Renal cortical epithelial cell (primary cell): ENCODE data around the gene EPS8L1. TPM values are rescaled to one million over a fixed set of nuclear protein-coding genes. Genes with fewer than 3 reads are reported as not detected.
"Not testable (repeated sequence)": the region's sequence is repeated elsewhere in the genome, so short reads cannot be mapped to it uniquely, and the experiment has no call there.

Experiments
- DNase-seq: peaks from one replicate; pipeline ENCODE4 v3.0.0-alpha.2; 2011; ENCODE audit warnings: low read depth
- total RNA-seq: library from RNA; depleted of rRNA; stranded (reverse); fragments of >200 nt; gene quantifications from 2 replicates; pipeline ENCODE4 v1.2.3, GENCODE V29; 2014

EPS8L1 gene
- total RNA-seq, 1 donor from 2014 or later = 7.0 TPM

DNA sequence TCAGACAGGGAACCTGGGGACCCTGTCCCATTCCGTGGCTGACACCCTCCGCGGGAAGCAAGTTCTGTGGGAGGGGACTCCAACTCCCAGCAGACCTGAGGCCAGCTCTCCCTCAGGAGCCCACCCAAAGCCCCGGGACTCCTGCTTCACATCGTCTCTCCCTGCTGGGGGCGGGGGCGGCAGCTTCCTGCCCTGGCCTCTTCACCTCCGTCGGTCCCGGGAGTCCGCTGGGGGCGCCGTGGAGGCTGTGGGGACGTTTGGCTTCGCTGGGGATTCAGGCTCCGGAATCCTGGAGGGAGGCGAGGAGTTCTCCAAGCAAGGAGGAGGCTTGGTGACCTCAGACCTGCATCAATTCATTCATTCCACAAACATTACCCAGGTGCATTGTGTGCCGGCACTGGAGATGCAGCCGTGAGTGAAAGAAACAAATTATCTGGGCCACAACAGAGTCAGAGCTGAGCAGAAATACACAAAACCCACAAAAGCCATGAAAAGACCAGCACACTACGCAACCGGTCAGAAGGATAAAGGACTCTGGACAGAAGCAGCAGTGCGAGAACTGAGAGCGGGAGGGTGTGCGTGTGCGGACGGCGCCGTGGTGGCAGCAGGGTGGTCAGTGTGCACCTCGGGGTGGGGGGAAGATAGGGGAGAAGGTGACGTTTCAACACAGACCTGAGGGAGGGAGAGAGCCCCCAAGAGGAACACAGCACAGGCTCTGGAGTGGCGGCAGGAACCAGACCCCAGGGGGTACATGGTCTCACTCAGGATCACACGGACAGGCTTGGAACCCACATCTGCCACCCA lies 19.0 kb downstream of the EPS8L1 start:
- DNase-seq = no peak

DNA sequence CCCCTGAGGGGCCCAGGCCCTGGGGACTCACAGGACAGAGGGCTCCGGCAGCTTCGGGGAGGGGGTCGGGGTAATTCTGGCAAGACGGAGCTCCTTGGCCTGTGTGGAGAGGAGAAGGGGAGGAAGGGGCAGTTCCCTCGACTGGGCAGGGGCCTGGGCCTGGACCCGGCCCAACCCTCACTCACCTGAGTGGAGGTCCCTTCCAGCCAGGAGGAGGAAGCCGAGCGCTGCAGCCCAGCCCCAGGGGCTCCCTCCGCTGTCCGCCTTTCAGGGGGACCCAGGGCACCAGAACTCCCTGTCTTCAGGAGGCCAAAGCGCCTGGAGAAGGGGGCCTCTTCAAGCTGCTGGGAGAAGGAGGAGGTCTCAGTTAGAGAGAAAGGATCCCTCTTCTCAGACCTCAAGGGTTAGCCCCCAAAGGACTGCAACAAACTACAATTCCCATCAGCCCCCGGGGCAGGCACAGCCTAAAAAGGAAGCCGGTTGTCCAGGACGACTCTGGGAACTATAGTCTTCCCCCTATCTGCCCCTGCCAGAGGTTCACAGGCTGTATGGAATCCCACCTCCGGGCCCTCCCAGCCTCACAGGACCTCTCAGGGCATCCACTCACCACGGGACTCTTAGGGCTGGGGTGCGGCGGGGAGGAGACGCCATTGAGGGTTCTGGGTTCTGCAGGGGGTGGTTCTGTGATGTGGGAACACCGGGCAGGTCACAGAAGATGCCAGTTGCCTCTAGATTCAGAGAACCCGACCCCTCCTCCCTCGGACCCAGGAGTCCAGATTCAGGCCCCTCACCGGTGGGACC lies 19.8 kb downstream of the EPS8L1 start:
- no peak for DNase-seq

DNA sequence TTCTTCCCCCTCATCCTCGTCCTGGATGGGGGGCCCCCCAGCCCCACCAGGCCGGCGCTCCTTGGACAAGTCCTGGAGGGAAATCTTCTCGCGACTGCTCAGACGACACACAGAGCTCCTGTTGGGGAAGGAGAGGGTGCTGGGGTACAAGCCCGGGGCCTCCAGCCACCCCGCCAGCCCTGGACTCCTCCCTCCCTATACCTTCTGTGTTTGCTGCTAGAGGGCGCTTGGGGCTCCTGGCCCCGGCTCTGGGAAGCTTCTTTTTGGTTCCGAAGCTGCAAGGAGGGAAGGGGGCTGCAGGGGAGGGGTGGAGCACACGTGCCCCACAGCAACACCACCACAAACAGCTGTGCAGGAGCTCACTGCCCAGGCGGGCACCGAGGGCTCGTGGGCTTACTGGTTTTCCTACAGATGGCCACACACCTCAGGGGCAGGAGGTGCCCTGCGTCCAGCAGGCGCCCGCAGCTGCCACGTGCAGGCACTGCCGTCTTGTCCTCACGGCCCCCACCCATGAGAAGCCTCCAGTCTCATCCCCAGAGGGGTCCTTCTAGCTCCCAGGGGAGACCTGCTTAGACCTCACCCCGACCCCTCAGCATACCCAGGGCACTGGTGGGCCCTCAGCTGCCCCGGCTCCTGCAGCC lies 20.5 kb downstream of the EPS8L1 start:
- DNase-seq = no peak

DNA sequence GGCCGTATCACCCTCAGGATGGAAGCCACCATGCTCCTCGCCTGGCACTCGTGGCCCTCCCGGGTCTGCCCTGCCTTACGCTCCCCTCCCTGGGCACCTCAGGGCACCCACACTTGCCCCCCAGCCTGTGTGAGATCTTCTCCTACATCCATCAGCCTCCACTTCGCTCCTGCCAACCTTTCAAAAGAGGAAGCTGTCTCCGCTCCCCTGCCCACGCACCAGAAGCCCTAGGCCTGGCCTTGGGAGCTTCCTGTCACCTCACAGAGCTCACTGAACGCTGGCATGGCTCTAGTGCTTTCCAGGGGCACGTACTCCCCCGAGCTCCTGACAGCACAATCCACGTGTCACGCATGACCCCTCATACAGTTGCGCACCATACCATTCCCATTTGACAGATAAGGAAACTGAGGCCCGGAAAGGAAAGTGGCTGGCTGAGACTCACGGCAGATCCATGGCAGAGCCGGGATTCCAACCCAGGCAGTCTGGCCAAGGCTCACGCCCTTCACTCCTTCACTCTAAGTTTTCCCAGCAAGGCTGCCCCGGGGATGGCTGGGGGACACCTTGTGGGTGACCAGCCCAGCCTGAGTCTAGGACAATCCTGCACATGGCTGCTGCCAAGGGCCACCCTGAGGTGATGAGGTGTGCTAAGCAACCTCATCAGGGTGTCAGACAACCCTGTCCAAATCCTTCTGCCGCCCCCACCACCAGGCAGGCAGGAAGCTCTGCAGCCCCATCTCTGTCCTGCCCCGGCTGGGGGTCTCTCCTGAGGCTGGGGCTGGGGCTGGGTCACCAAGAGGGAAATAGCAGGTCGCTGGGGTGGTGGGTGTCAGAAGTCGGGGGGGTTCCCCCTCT lies 22.4 kb downstream of the EPS8L1 start:
- DNase-seq = no peak

DNA sequence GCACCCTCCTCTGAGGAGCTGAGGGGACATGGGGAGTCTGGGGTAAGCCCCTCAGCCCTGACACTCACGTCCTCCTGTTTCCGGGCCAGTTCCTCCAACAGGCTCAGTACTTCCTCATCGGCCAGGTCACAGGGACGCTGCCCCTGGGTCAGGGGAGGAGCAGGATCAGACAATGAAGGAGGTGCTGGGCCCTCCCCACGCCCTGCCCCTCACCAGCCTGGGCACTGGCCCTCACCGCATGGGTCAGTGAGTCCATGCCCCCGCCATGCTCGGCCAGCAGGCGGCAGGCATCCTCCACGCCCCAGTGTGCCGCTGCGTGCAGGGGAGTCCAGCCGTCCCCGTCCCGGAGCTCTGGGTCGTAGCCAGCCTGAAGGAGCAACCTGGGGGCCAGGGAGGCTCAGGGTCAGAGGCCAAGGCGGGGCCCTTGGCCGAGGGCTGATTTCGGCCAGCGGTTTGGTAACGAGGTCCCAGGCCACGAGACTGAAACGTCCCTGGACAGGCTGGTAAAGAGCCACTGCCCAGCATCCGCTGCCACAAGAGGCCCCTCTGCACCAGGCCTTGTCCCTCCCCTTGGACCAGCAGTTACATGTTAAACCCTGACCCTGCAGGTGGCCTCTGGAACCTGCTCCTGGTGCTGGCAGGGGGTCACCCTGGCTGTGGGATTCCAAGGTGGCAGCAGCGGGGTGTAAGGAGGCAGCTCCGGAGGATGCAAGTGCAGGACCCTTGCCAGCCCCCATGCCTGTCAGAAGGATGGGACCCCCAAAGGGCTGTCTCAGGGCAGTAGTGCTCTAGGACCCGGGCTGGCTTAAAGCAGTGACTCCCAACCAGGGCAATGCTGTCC lies 23.3 kb downstream of the EPS8L1 start:
- DNase-seq = no peak

DNA sequence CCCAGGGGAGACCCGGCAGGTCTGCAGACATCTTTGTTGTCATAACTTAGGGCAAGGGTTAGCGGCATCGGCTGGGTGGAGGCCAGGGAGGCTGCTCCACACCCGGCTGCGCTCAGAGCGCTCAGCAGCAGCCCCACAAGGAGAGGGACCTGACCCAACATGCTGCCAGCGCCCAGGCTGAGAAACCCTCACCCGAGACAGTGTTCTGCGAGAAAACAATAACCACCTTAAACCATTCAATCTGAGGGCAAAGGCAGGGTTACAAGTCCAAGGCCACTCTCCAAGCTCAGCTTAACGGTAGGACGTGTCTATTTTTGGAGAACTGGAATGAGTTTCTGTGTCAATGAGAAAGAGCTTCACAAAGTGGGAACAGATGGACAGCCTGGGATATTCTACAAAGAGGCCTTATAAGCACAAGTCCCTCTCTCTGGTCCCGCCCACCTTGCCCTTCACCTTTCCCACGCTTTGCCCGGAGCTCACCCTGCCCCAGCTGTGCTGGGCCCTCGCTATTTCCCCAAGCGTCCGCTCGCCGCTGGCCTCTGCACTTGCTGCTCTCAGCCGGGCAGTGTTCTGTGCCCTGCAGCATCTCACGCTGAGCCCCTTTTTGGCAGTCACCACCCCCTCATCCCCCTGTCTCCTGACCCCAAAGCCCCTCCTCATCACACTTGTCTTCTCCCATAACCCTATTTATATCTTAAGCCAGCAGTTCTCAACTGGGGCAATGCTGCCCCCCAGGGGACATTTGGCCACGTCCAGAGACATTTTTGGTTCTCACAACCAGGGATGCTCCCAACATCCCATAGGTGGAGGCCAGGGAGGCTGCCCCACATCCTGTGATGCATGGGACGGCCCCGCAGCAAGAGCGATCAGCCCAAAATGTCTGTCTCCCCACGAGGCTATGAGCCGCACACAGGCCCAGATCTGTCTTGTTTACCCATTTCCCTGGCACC lies 24.2 kb downstream of the EPS8L1 start:
- DNase-seq = no peak

DNA sequence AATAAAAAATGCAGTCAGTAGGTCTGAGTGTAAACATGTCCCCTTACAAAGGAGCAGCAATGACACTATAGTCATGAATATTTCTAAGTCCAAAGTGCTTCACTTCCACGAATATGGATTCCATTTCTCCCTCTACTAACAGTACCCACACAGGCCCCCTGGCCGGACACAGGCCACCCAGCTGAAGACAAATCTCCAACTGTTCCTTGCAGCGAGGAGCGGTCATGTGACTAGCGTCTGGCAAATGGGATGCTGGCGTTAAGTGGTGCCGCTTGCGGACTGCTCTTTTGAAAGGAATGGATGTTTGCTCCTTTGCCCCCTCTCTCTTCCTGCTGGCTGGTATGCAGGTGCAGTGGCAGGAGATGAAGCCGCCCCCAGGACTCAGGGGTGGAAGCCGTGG lies 25.6 kb downstream of the EPS8L1 start:
- DNase-seq = no peak

DNA sequence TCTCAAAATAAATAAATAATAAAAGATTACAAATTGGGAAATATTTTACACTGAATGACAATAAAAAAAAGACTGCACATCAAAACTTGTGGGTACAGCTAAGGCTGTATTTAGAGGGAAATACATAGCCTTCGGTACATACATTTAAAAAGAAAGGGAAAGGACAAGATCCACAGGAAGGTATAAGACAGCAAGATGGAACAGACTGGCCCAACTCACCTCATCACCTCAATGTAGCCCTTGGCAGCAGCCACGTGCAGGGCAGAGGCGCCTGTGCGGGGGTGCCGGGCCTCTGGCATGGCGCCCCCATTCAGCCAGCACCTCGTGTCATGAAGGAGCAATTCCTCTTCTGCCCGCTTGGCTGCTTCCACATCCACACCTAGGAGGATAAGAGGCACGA lies 27.5 kb downstream of the EPS8L1 start:
- no peak for DNase-seq

DNA sequence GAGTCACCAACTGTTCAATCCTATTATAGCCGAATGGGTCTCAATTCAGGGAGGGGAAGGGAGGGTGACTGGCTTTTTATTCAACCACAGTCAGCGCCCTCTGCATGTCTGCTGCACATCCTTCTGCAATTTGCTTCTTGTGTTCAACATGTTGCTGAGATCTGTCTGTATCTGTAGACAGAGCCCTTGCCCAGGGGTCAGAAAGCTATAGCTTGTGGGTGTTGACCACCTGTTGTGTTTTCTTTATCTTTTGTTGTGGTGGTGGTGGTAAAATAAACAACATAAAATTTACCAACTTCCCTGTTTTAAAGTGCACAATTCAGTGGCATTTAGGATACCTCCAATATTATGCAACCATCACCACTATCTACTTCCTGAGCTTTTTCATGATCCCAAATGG lies 29.6 kb downstream of the EPS8L1 start:
- no peak for DNase-seq

DNA sequence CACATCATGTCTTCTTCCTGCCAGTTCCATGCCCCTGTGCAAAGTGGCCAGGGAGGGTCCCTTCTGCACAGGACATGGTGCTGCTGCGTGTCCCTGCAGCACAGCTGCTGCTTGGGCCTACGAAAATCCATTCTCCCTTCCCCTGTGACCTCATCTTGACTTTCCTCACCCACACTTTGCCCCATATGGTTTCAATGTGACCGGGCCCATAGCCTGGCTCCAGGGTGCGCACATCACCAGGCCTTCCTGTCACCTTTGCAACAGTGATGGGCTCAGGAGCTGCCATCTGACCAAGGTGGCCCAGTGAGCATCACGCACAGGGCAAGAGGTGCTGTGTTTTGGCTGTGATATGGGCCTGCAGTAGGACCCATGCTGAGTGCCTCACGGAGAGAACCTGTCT lies 30.9 kb downstream of the EPS8L1 start:
- DNase-seq = no peak

DNA sequence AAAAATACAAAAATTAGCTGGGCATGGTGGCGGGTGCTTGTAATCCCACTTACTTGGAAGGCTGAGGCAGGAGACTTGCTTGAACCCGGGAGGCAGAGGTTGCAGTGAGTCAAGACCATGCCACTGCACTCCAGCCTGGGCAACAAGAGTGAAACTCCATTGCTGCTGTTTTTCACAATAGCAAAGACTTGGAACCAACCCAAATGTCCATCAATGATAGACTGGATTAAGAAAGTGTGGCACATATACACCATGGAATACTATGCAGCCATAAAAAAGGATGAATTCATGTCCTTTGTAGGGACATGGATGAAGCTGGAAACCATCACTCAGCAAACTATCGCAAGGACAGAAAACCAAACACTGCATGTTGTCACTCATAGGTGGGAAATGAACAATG lies 31.6 kb downstream of the EPS8L1 start:
- DNase-seq = not testable (repeated sequence)

DNA sequence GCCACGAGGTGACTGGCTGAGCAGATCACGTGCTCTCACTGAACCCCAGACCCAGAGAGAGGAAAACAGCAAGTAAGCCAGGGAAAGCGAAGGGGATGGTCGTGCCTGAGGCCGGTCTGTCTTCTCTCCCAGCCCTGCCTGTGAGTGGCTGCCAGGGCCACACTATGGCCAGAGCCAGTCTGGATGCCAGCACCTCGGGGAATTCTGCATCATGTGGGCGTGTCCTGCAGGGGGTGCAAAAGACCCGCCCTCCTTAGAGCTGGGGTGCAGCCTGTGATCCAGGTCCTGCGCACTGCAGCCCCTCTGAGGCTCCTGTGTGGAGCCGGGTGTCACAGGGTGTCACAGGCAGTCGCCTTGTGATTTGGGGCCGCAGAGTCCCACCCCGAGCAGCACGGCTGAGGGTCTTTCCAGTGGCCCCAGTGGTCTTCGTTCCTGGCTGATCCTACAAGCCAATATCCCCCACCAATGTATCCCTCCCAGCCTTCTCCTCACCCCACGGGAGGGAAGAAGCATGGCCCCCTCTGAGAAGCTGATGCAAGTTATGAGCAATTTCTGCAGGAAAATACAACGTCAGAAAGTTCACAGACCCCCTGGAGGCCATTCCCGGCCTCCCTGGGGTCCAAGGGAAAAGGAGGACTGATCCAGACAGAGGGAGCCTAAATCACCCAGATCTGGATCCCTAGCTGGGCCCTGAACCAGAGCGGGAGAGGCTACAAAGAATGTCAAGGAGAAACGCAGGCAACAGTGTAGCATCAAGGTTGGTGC lies 34.0 kb downstream of the EPS8L1 start:
- DNase-seq = no peak

DNA sequence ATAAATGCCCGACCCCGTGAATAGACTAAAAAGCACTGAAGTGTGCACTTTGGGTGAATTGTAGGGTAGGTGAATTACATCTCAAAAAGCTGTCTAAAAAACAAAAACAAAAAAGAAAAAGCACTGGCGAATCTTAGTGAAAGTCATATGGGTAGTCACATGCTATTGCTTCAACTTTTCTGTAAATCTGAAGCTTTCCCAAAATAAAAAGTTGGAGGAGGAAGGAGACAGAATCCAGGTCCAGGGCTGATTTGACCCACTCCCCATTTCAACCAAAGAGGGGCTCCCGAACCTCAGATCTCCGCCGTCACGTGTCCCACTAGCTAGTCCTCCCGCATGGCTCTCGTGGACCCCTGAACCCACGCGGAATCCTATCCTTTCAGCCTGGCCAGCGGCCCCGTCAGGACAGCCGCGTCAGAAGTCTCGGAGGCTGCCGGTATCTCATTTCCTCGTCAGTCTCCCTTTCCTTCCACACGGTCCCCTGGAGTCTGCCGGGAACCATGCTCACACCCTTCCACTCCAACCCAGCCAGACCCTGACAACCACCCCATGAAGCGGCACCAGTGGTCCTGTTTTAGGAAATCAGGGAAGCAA lies 35.7 kb downstream of the EPS8L1 start:
- DNase-seq = no peak

DNA sequence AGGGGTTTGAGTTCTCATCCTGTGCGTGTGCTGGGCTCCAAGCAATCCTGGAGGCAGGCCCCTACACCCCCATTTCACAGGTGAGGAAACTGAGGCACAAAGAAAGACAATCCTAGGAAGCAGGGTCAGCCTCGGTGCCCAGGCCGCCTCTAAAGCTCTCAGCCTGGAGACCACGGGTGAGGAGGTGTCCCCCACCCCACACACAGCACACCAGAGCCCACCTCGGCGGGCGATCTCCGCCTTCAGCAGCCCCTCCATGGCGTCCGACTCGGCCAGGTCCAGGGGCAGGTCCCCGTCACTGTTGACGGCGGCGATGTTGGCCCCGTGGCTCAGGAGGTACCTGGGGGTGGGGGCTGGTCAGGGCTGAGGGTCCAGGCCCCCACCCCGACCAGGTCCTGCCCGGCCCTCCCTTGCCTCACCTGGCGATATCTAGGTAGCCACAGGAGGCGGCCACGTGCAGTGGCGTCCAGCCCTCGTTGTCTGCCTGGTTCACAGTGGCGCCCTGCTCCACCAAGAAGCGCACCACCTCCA lies 36.6 kb downstream of the EPS8L1 start:
- DNase-seq = no peak

DNA sequence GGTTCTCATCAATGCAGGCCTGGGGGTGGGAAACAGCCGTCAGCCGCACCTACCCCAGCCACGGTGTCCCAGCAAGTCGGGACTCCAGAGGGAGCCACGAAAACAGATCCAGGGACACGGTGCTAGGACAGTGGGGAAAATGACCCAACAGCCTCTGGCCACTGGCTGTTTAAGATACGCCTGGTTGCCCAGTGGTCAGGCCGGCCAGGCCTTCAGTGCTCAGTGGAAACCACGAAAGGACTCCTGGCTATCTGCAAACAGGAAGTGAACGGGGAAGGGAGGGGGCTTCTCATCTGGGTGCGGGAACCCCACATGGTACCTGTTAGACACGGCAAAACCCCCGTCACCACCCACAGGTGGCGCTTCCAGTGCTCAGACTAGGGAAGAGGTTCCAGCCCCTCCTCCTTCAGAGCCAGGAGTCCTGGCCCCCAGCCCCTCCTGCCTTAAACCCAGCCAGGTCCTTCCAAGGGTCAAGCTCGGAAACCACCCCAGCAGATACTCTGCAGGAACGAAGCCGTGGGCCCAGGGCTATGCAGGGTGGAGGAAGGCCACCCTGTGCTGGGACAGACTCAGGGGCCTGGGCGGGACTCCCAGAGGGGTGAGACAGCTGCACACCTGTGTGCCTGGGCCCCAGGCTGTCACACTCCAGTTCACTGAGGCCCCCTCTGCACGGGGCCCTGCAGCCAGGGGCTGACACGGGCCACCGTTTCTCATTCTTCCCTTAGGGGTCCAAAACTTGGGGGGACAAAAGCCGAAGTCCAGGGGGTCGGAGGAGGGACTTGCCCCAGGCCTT lies 37.3 kb downstream of the EPS8L1 start:
- peak; percentile 32 for DNase-seq

DNA sequence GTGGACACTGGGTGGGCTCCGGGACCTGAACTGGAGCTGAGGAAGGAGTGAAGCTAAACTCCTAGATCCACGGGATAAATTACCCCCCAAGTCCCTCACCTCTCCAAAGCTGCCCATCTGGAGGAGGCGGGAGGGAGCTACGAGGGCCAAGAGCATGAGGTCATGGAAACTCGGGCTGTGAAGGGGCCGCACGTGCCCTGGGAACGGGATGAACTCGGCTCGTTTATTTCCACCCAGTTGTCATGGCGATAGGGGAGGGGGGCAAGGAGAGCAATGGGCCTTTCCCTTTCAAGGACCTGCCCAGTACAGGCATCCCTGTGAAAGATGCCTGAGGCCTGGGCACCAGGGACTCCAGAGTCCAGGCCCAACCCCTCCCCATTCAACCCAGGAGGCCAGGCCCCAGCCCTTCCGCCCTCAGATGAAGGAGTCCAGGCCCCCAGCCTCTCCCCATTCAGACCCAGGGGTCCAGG lies 37.9 kb downstream of the EPS8L1 start:
- DNase-seq = peak; percentile 79

DNA sequence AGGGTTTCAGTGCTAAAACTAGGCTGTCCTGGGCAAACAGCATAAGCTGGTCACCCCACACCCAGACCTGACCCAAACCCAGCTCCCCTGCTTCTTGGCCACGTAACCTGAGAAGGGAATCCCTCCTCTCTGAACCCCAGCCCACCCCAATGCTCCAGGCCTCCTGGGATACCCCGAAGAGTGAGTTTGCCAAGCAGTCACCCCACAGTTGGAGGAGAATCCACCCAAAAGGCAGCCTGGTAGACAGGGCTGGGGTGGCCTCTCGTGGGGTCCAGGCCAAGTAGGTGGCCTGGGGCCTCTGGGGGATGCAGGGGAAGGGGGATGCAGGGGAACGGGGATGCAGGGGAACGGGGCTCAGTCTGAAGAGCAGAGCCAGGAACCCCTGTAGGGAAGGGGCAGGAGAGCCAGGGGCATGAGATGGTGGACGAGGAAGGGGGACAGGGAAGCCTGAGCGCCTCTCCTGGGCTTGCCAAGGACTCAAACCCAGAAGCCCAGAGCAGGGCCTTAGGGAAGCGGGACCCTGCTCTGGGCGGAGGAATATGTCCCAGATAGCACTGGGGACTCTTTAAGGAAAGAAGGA lies 39.0 kb downstream of the EPS8L1 start:
- no peak for DNase-seq
